NCI-H2196 (cell line): ENCODE results near the gene GBE1.
A peak's percentile ranks its signal among the peaks of the same experiment; 100 is the strongest.
"Not testable (repeated sequence)": the region's sequence is repeated elsewhere in the genome, so short reads cannot be mapped to it uniquely, and the experiment has no call there.

Experiments used
- DNase-seq: peaks from one replicate; lab custom pipeline; 2025; ENCODE audit not compliant: unreplicated experiment; lab: John Stamatoyannopoulos, UW

The GBE1 gene

GRCh38 chr3:81760924-81761903, at the start of gene GBE1:
Gene GBE1, minus strand, starts transcription at chr3:81761645. Its CDS starts 128 bp downstream, at chr3:81761517.
- peak; percentile 74 for DNase-seq

GRCh38 chr3:81808900-81809299, 47.5 kb upstream of the GBE1 start:
- no peak for DNase-seq

GRCh38 chr3:81799403-81799802, 38.0 kb upstream of the GBE1 start:
- no peak for DNase-seq

GRCh38 chr3:81793410-81793809, 32.0 kb upstream of the GBE1 start:
- no peak for DNase-seq

GRCh38 chr3:81790117-81790516, 28.7 kb upstream of the GBE1 start:
- no peak for DNase-seq

GRCh38 chr3:81789691-81790090, 28.2 kb upstream of the GBE1 start:
- no peak for DNase-seq

- no peak for DNase-seq
Measured at GRCh38 chr3:81788610-81789009, 27.2 kb upstream of the GBE1 start.

GRCh38 chr3:81788044-81788443, 26.6 kb upstream of the GBE1 start:
- DNase-seq, result no peak

- no peak for DNase-seq
Measured at GRCh38 chr3:81782585-81782984, 21.1 kb upstream of the GBE1 start.

- no peak for DNase-seq
Measured at GRCh38 chr3:81778678-81779182, 17.3 kb upstream of the GBE1 start.

- DNase-seq, result no peak
Measured at GRCh38 chr3:81776643-81777042, 15.2 kb upstream of the GBE1 start.

GRCh38 chr3:81770710-81771109, 9.3 kb upstream of the GBE1 start:
- no peak for DNase-seq

- DNase-seq, result no peak
Measured at GRCh38 chr3:81769299-81769698, 7.9 kb upstream of the GBE1 start.

- not testable (repeated sequence) for DNase-seq
Measured at GRCh38 chr3:81767250-81767859, 5.9 kb upstream of the GBE1 start.

- no peak for DNase-seq
Measured at GRCh38 chr3:81765400-81765799, 4.0 kb upstream of the GBE1 start.

- no peak for DNase-seq
Measured at GRCh38 chr3:81764665-81765064, 3.2 kb upstream of the GBE1 start.

GRCh38 chr3:81764002-81764401, 2.6 kb upstream of the GBE1 start:
- DNase-seq, result no peak

- no peak for DNase-seq
Measured at GRCh38 chr3:81763001-81763400, 1.6 kb upstream of the GBE1 start.

- DNase-seq, result no peak
Measured at GRCh38 chr3:81761904-81762580, 597 bp upstream of the GBE1 start.

GRCh38 chr3:81760215-81760614, 1.2 kb downstream of the GBE1 start:
- DNase-seq, result no peak

GRCh38 chr3:81758771-81759170, 2.7 kb downstream of the GBE1 start:
- not testable (repeated sequence) for DNase-seq
